ENCODE measurements around the gene SLC12A4.

The SLC12A4 gene

DNA sequence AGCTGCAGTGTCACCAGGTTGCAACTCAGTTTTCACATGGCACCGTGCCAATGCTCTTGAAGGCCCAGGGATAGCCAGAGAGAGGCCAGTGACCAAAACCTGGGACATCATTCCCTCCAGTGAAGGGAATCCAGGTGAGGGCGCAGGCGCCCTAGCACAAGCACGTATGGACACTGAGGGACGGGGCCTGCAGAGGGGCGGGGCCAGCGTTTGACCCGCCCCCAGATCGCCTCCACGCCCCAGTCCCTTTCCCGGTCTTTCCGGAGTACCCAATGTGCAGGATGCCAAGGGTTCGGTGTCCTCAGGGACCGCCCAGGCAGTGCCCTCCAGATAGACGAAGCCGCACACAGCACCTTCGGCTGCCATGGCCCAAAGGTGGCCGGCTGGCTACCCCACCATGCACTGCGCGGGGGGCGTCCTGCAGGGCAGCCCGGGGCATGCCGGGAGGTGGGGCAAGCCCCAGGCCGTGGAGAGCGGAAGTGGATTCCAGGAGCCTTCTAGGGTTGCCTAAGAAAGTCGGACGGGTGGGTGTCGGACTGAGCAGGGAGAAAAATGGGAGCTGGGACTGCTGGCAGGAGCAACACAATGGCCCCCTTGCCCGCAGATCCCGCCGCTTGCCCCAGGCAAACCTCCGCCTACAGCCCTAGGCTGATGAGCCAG is 4.6 kb downstream of the SLC12A4 start:
- H3K4me1 ChIP-seq (ENCODE audit: control insufficient read depth in 1 of 2, insufficient read depth in 2 of 2, low read length in 2 of 2) = peaks cover 25 to 69% of the 10 kb centered on the region in 2 donors
- H3K9ac ChIP-seq (ENCODE audit: low read depth in 1 of 2, low read length in 2 of 2) = no peak overlapping the region
- H3K9me3 ChIP-seq (ENCODE audit: control insufficient read depth in 1 of 2, low read length in 2 of 2) = no peaks in the 10 kb centered on the region
- H3K27ac ChIP-seq (ENCODE audit: low read depth, low read length) = no peak overlapping the region
- peaks cover 3 to 24% of the 10 kb centered on the region in 2 donors for H3K36me3 ChIP-seq (ENCODE audit: control insufficient read depth in 1 of 2, insufficient read depth in 2 of 2, low read length in 2 of 2)
- no peak overlapping the region for H3K4me3 ChIP-seq (ENCODE audit: low read depth in 1 of 2, low read length in 2 of 2)
- peaks cover 0 to 3% of the 10 kb centered on the region in 2 donors for H3K27me3 ChIP-seq (ENCODE audit: control insufficient read depth in 1 of 2, insufficient read depth in 2 of 2, low read length in 2 of 2)

DNA sequence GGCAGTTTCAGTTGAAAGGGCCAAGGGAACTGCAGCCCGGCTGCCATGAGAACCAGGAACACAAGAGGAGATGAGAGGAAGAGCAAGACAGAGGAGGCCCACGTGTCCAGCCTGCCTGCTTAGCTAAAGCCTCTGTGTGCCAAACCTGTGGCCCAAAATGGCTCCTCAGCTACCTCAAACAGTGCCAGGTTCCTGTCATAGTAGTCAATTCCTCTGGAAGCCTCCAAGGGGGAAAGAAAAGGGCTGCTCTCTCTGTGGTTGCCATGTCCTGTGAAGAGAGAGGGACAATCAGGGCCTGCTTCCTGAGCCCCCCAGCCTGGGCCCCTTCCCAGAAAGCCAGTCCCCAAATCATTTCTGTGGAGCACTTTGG is 5.2 kb downstream of the SLC12A4 start:
- Histone ChIP-seq H3K4me3 (ENCODE audit: low read depth in 1 of 2, low read length in 2 of 2) (no peak overlapping the region), H3K4me1 (ENCODE audit: control insufficient read depth in 1 of 2, insufficient read depth in 2 of 2, low read length in 2 of 2) (peaks cover 25 to 67% of the 10 kb centered on the region in 2 donors), H3K27ac (ENCODE audit: low read depth, low read length) (no peak overlapping the region), H3K27me3 (ENCODE audit: control insufficient read depth in 1 of 2, insufficient read depth in 2 of 2, low read length in 2 of 2) (peaks cover 0 to 3% of the 10 kb centered on the region in 2 donors), H3K9me3 (ENCODE audit: control insufficient read depth in 1 of 2, low read length in 2 of 2) (no peaks in the 10 kb centered on the region), H3K36me3 (ENCODE audit: control insufficient read depth in 1 of 2, insufficient read depth in 2 of 2, low read length in 2 of 2) (peaks cover 3 to 24% of the 10 kb centered on the region in 2 donors), H3K9ac (ENCODE audit: low read depth in 1 of 2, low read length in 2 of 2) (no peak overlapping the region)

DNA sequence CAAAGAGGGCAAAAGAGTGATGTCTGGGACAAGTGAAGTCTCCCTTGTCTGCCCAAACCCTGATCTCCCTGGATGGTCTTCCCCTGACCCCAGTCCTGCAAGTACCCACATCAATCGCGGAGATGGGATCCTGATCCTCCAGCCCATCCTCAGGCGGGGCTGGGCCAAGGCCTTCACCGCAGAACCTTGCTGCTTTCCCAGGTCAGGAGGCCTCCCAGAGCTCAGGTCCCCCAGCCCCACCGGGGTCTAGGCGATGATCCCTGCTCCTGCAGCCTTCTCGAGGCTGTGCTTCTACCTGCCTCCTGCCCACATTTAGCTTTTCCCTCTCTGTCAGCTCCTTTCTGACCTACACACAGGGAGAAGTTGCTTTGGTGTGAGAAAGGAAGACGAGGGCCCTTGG is 6.3 kb downstream of the SLC12A4 start:
- no peak overlapping the region for H3K9ac ChIP-seq (ENCODE audit: low read depth in 1 of 2, low read length in 2 of 2)
- no peak overlapping the region for H3K4me3 ChIP-seq (ENCODE audit: low read depth in 1 of 2, low read length in 2 of 2)
- peaks cover 21 to 63% of the 10 kb centered on the region in 2 donors for H3K4me1 ChIP-seq (ENCODE audit: control insufficient read depth in 1 of 2, insufficient read depth in 2 of 2, low read length in 2 of 2)
- H3K27me3 ChIP-seq (ENCODE audit: control insufficient read depth in 1 of 2, insufficient read depth in 2 of 2, low read length in 2 of 2) = peaks cover 0 to under 1% of the 10 kb centered on the region in 2 donors
- H3K36me3 ChIP-seq (ENCODE audit: control insufficient read depth in 1 of 2, insufficient read depth in 2 of 2, low read length in 2 of 2) = peaks cover 3 to 31% of the 10 kb centered on the region in 2 donors
- no peak overlapping the region for H3K27ac ChIP-seq (ENCODE audit: low read depth, low read length)
- no peaks in the 10 kb centered on the region for H3K9me3 ChIP-seq (ENCODE audit: control insufficient read depth in 1 of 2, low read length in 2 of 2)

DNA sequence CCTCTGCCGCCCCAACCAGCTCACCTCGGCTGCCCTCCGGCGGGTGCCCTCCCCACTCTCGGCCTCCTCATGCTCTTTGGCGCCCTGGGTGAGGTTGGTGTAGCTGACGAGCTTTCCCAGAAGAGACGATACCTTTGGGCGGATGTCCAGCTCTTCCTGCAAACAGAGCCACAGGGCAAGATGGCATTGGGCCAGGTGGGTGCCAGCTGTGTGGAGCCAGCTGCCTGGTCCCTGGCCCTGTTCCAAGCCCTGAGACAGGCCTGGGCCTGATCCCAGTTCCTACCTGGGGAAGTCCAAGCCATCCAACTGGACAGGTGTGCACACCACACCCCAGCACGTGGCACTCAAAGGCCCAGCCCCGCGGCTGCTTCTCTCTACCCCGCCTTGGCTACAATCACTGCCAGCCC is 6.9 kb downstream of the SLC12A4 start:
- Histone ChIP-seq H3K27ac (ENCODE audit: low read depth, low read length) (no peak overlapping the region), H3K27me3 (ENCODE audit: control insufficient read depth in 1 of 2, insufficient read depth in 2 of 2, low read length in 2 of 2) (no peaks in the 10 kb centered on the region), H3K4me1 (ENCODE audit: control insufficient read depth in 1 of 2, insufficient read depth in 2 of 2, low read length in 2 of 2) (peaks cover 15 to 57% of the 10 kb centered on the region in 2 donors), H3K9me3 (ENCODE audit: control insufficient read depth in 1 of 2, low read length in 2 of 2) (no peaks in the 10 kb centered on the region), H3K36me3 (ENCODE audit: control insufficient read depth in 1 of 2, insufficient read depth in 2 of 2, low read length in 2 of 2) (peaks cover 3 to 31% of the 10 kb centered on the region in 2 donors), H3K9ac (ENCODE audit: low read depth in 1 of 2, low read length in 2 of 2) (no peak overlapping the region), H3K4me3 (ENCODE audit: low read depth in 1 of 2, low read length in 2 of 2) (no peak overlapping the region)

DNA sequence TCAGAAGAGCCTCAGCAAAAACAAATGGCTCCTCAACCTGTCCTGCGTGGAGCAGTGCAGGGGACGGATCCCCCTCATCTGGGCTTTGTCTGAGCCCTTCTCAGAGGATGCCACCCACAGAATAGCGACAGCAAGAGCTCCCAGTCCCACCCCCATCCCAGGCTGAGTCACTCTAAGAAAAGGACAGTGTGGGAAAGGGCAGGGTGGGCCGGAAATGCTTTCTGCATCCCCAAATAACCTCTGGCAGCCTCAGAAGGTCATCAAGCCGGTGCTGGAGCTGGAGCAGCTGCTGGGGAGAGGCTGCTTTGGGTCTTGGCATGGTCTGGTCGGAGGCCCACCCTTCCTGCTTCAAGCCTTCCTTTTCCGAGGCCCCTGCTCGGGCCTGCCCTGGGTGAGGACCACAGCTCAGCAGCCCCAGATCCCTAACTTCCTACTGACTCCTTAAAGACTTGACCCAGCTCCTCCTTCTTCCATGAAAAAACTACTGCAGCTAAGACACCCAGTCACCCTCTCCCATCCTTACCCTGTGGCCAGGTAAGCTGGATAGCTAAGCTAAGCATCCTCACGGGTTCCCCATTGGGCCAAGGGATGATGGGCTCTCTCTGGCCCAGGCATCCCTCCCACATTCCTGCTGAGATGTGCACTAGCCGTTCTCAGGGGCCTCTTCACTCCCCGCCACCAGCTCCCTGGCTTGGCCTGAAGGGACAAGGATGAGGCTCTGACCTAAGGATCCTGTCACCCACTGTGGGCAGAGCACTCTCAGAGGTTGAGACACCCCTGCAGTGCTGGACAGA is 8.7 kb downstream of the SLC12A4 start:
- H3K27me3 ChIP-seq (ENCODE audit: control insufficient read depth in 1 of 2, insufficient read depth in 2 of 2, low read length in 2 of 2) = no peaks in the 10 kb centered on the region
- peaks cover 9 to 40% of the 10 kb centered on the region in 2 donors for H3K4me1 ChIP-seq (ENCODE audit: control insufficient read depth in 1 of 2, insufficient read depth in 2 of 2, low read length in 2 of 2)
- H3K36me3 ChIP-seq (ENCODE audit: control insufficient read depth in 1 of 2, insufficient read depth in 2 of 2, low read length in 2 of 2) = peaks cover 3 to 31% of the 10 kb centered on the region in 2 donors
- peak overlapping the region in 1 of 2 donors; percentile 25 for H3K9ac ChIP-seq (ENCODE audit: low read depth in 1 of 2, low read length in 2 of 2)
- H3K9me3 ChIP-seq (ENCODE audit: control insufficient read depth in 1 of 2, low read length in 2 of 2) = no peaks in the 10 kb centered on the region
- H3K4me3 ChIP-seq (ENCODE audit: low read depth in 1 of 2, low read length in 2 of 2) = no peak overlapping the region
- H3K27ac ChIP-seq (ENCODE audit: low read depth, low read length) = peak overlapping the region; percentile 62

DNA sequence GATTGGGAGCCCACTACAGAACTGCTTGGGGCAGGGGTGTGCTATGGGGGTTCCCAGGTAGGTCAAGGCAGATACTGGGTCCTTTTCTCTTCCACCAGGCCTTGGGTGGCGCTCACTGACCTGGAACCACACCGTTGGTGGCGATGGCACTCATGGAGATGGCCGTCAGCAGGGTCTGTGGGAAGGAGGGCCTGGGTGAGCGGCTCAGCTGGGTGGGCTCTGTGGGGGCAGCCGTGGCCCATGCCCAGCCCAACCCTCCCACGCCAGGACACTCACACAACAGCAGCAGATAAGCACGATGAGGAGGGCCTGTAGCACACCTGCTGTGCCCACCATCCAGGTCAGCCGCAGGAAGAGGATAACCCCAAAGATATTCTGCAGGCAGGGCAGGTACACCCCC is 10.8 kb downstream of the SLC12A4 start:
- Histone ChIP-seq H3K36me3 (ENCODE audit: control insufficient read depth in 1 of 2, insufficient read depth in 2 of 2, low read length in 2 of 2) (peaks cover 3 to 40% of the 10 kb centered on the region in 2 donors), H3K27ac (ENCODE audit: low read depth, low read length) (no peak overlapping the region), H3K9me3 (ENCODE audit: control insufficient read depth in 1 of 2, low read length in 2 of 2) (no peaks in the 10 kb centered on the region), H3K4me1 (ENCODE audit: control insufficient read depth in 1 of 2, insufficient read depth in 2 of 2, low read length in 2 of 2) (peaks cover 6 to 23% of the 10 kb centered on the region in 2 donors), H3K4me3 (ENCODE audit: low read depth in 1 of 2, low read length in 2 of 2) (no peak overlapping the region), H3K9ac (ENCODE audit: low read depth in 1 of 2, low read length in 2 of 2) (no peak overlapping the region), H3K27me3 (ENCODE audit: control insufficient read depth in 1 of 2, insufficient read depth in 2 of 2, low read length in 2 of 2) (no peaks in the 10 kb centered on the region)

DNA sequence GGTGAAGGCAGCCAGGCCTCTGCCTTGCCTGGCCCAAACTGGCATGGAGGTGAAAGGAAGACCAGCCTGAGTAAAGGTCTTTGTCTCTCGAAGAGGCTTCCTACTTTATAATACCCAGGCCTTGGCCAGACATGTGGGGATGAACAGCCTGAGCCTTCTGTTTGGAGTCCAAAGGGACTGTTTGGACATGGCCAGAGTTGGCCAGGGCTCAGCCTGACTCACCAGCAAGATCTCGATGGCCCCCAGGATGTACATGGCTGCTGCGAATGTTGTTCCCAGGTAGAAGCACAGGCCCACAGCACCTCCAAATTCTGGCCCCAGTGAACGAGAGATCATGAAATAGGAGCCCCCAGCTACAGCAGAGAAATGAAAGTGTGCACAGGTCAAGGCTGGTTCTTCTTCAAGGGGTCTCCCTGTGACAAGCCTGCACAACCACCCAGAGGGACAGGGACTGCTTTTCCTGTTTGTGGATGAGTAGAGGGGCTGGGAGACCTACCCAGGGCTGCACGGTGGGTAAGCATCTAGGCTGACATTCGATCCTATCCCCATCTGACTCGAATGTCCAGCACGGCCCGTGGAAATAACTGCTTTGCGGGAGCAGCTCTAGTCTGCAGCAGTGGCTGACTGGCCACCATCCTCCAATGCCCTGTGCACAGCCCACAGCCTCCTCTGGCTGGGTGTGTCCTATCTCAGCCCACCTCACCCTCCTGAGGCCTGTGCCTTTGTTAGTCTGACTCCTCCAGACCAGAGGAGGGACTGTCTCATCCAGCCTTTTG is 13.8 kb downstream of the SLC12A4 start:
- H3K4me1 ChIP-seq (ENCODE audit: control insufficient read depth in 1 of 2, insufficient read depth in 2 of 2, low read length in 2 of 2) = no peaks in the 10 kb centered on the region
- H3K27me3 ChIP-seq (ENCODE audit: control insufficient read depth in 1 of 2, insufficient read depth in 2 of 2, low read length in 2 of 2) = no peaks in the 10 kb centered on the region
- H3K4me3 ChIP-seq (ENCODE audit: low read depth in 1 of 2, low read length in 2 of 2) = no peak overlapping the region
- no peak overlapping the region for H3K27ac ChIP-seq (ENCODE audit: low read depth, low read length)
- peaks cover 0 to 35% of the 10 kb centered on the region in 2 donors for H3K36me3 ChIP-seq (ENCODE audit: control insufficient read depth in 1 of 2, insufficient read depth in 2 of 2, low read length in 2 of 2)
- H3K9me3 ChIP-seq (ENCODE audit: control insufficient read depth in 1 of 2, low read length in 2 of 2) = no peaks in the 10 kb centered on the region
- no peak overlapping the region for H3K9ac ChIP-seq (ENCODE audit: low read depth in 1 of 2, low read length in 2 of 2)

DNA sequence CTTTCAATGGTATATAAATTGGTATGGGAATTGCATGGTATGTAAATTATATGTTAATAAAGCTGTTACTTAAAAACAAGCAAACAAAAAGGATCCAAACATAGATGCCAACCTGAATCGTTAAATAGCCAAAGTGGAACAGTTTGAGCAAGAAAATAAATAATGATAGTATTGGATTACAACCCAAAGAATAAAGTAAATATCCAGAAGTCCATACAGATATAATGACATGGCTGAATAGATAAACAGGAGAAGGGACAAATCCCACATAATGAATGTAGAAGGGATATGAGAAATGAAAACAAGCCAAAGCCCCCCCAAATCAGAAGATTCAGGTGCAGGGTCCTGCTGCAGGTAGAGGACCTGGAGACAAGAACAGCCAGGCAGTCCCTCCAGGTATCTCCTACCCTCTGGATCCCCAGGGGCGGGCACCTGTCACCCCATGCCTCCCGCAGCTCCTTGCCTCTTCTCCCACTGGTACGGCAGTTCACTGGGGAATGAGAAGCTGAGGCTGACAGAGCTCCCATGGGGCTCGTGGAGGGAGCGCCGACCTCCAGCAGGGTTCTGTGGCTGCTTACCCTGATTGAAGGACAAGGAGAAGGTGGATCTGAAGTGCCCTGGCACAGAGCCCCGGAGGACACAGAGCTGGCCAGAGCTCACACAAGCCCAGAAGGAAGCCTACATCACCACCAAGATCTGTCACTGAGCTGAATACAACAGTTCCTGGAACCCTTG is 14.6 kb downstream of the SLC12A4 start:
- H3K4me3 ChIP-seq (ENCODE audit: low read depth in 1 of 2, low read length in 2 of 2) = no peak overlapping the region
- H3K27me3 ChIP-seq (ENCODE audit: control insufficient read depth in 1 of 2, insufficient read depth in 2 of 2, low read length in 2 of 2) = no peaks in the 10 kb centered on the region
- no peak overlapping the region for H3K9ac ChIP-seq (ENCODE audit: low read depth in 1 of 2, low read length in 2 of 2)
- no peaks in the 10 kb centered on the region for H3K4me1 ChIP-seq (ENCODE audit: control insufficient read depth in 1 of 2, insufficient read depth in 2 of 2, low read length in 2 of 2)
- no peaks in the 10 kb centered on the region for H3K9me3 ChIP-seq (ENCODE audit: control insufficient read depth in 1 of 2, low read length in 2 of 2)
- peaks cover 0 to 38% of the 10 kb centered on the region in 2 donors for H3K36me3 ChIP-seq (ENCODE audit: control insufficient read depth in 1 of 2, insufficient read depth in 2 of 2, low read length in 2 of 2)
- H3K27ac ChIP-seq (ENCODE audit: low read depth, low read length) = no peak overlapping the region

DNA sequence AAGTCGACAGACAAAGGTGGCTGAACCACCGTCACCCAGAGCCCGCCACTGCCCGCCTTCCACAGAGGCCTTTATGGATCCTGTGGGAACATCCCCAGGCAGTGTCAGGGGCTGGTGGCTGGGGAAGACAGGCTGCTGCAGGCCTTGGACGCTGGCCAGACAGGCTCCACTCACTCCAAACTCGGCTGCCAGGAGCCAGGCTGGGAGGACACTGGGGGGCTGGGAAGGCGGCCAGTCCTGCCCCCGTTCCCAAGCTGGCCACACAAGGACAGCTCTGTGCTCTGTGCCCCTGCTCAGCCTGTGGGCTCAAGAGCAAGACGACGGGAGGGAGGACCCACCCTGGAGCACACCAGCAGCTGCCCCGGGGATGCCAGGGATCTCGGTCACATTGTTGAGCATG is 17.0 kb downstream of the SLC12A4 start:
- no peak overlapping the region for H3K4me3 ChIP-seq (ENCODE audit: low read depth in 1 of 2, low read length in 2 of 2)
- no peaks in the 10 kb centered on the region for H3K27me3 ChIP-seq (ENCODE audit: control insufficient read depth in 1 of 2, insufficient read depth in 2 of 2, low read length in 2 of 2)
- H3K9me3 ChIP-seq (ENCODE audit: control insufficient read depth in 1 of 2, low read length in 2 of 2) = no peaks in the 10 kb centered on the region
- H3K27ac ChIP-seq (ENCODE audit: low read depth, low read length) = no peak overlapping the region
- no peak overlapping the region for H3K9ac ChIP-seq (ENCODE audit: low read depth in 1 of 2, low read length in 2 of 2)
- no peaks in the 10 kb centered on the region for H3K4me1 ChIP-seq (ENCODE audit: control insufficient read depth in 1 of 2, insufficient read depth in 2 of 2, low read length in 2 of 2)
- peaks cover 3 to 48% of the 10 kb centered on the region in 2 donors for H3K36me3 ChIP-seq (ENCODE audit: control insufficient read depth in 1 of 2, insufficient read depth in 2 of 2, low read length in 2 of 2)

All from duodenal mucosa (tissue), 2 donors.